ENCODE results near the gene HMGCR. TPM values are rescaled to one million over a fixed set of nuclear protein-coding genes. Genes with fewer than 3 reads are reported as not detected.
A peak's percentile ranks its signal among the peaks of the same experiment; 100 is the strongest.

HMGCR gene
- total RNA-seq, 1 donor = 144 TPM

GRCh38 chr5:75340714-75341478 is 3.9 kb downstream of the HMGCR start:
- H4K20me1 ChIP-seq (ENCODE audit: insufficient read depth, low read length) = peaks cover 23% of the 10 kb centered on the region
- peaks cover 12% of the 10 kb centered on the region for H3K4me1 ChIP-seq (ENCODE audit: insufficient read depth, low read length)
- H3K4me2 ChIP-seq (ENCODE audit: insufficient read depth, low read length) = no peak overlapping the region
- H3K27me3 ChIP-seq (ENCODE audit: insufficient read depth, low read length) = no peaks in the 10 kb centered on the region
- DNase-seq (ENCODE audit: insufficient read length, low spot score, missing footprints) = no peak
- peaks cover 21% of the 10 kb centered on the region for H3K36me3 ChIP-seq (ENCODE audit: insufficient read depth, low read length)
- no peak for TF ChIP-seq CTCF (IDR thresholded peaks at IDR 0.05; ENCODE audit: extremely low read depth, low read depth, low read length)
- H3K79me2 ChIP-seq (ENCODE audit: insufficient read depth, low read length) = peaks cover 78% of the 10 kb centered on the region
- H3K27ac ChIP-seq (ENCODE audit: low read depth, low read length) = no peak overlapping the region
- no peak overlapping the region for H3K4me3 ChIP-seq (ENCODE audit: insufficient read depth, low read length)
- no peaks in the 10 kb centered on the region for H3K9me3 ChIP-seq (ENCODE audit: low read depth, low read length)
- H2AFZ ChIP-seq (ENCODE audit: low read length) = no peak overlapping the region

- TF ChIP-seq CTCF (IDR thresholded peaks at IDR 0.05; ENCODE audit: extremely low read depth, low read depth, low read length) = no peak
- Histone ChIP-seq H3K4me2 (ENCODE audit: insufficient read depth, low read length) (no peak overlapping the region), H3K4me1 (ENCODE audit: insufficient read depth, low read length) (peaks cover 9% of the 10 kb centered on the region), H3K27ac (ENCODE audit: low read depth, low read length) (no peak overlapping the region), H3K9me3 (ENCODE audit: low read depth, low read length) (no peaks in the 10 kb centered on the region), H3K36me3 (ENCODE audit: insufficient read depth, low read length) (peaks cover 27% of the 10 kb centered on the region), H3K79me2 (ENCODE audit: insufficient read depth, low read length) (peaks cover 81% of the 10 kb centered on the region), H3K4me3 (ENCODE audit: insufficient read depth, low read length) (no peak overlapping the region), H4K20me1 (ENCODE audit: insufficient read depth, low read length) (peaks cover 23% of the 10 kb centered on the region), H3K27me3 (ENCODE audit: insufficient read depth, low read length) (no peaks in the 10 kb centered on the region), H2AFZ (ENCODE audit: low read length) (no peak overlapping the region)
- DNase-seq (ENCODE audit: insufficient read length, low spot score, missing footprints) = no peak
These were observed 4.9 kb downstream of the HMGCR start for GRCh38 chr5:75341934-75342333.

- Histone ChIP-seq H3K4me3 (ENCODE audit: insufficient read depth, low read length) (no peak overlapping the region), H3K4me2 (ENCODE audit: insufficient read depth, low read length) (no peak overlapping the region), H3K79me2 (ENCODE audit: insufficient read depth, low read length) (peaks cover 73% of the 10 kb centered on the region), H3K27me3 (ENCODE audit: insufficient read depth, low read length) (no peaks in the 10 kb centered on the region), H3K36me3 (ENCODE audit: insufficient read depth, low read length) (peaks cover 36% of the 10 kb centered on the region), H3K4me1 (ENCODE audit: insufficient read depth, low read length) (peaks cover 15% of the 10 kb centered on the region), H4K20me1 (ENCODE audit: insufficient read depth, low read length) (peaks cover 22% of the 10 kb centered on the region), H3K9me3 (ENCODE audit: low read depth, low read length) (no peaks in the 10 kb centered on the region), H2AFZ (ENCODE audit: low read length) (no peak overlapping the region), H3K27ac (ENCODE audit: low read depth, low read length) (no peak overlapping the region)
- TF ChIP-seq CTCF (IDR thresholded peaks at IDR 0.05; ENCODE audit: extremely low read depth, low read depth, low read length) = no peak
- no peak for DNase-seq (ENCODE audit: insufficient read length, low spot score, missing footprints)
These were observed 5.8 kb downstream of the HMGCR start for GRCh38 chr5:75342836-75343235.

GRCh38 chr5:75348241-75348640 is 11.2 kb downstream of the HMGCR start:
- H3K4me3 ChIP-seq (ENCODE audit: insufficient read depth, low read length) = no peak overlapping the region
- TF ChIP-seq CTCF (IDR thresholded peaks at IDR 0.05; ENCODE audit: extremely low read depth, low read depth, low read length) = no peak
- H3K27me3 ChIP-seq (ENCODE audit: insufficient read depth, low read length) = no peaks in the 10 kb centered on the region
- H3K27ac ChIP-seq (ENCODE audit: low read depth, low read length) = peak overlapping the region; percentile 70
- H3K79me2 ChIP-seq (ENCODE audit: insufficient read depth, low read length) = peaks cover 46% of the 10 kb centered on the region
- no peaks in the 10 kb centered on the region for H3K9me3 ChIP-seq (ENCODE audit: low read depth, low read length)
- H3K36me3 ChIP-seq (ENCODE audit: insufficient read depth, low read length) = peaks cover 67% of the 10 kb centered on the region
- peak overlapping the region; percentile 39 for H3K4me2 ChIP-seq (ENCODE audit: insufficient read depth, low read length)
- peak overlapping the region; percentile 64 for H2AFZ ChIP-seq (ENCODE audit: low read length)
- H4K20me1 ChIP-seq (ENCODE audit: insufficient read depth, low read length) = no peaks in the 10 kb centered on the region
- peak; percentile 58 for DNase-seq (ENCODE audit: insufficient read length, low spot score, missing footprints)
- peaks cover 10% of the 10 kb centered on the region for H3K4me1 ChIP-seq (ENCODE audit: insufficient read depth, low read length)

Data from osteoblast (primary cell).